Stimulated activated CD8-positive, alpha-beta memory T cell treated with anti-CD3 and anti-CD28 coated beads, Interleukin-7, amount 100 ng/mL, for 1 hour (primary cell): Measurements from ENCODE around the gene MARCKS.

Experiments
- DNase-seq, 2 donors: peaks; one replicate each; pipeline ENCODE4 v3.0.0-alpha.2; 2020; ENCODE audit warnings: low read depth in 2 of 2

The MARCKS gene, protein sequence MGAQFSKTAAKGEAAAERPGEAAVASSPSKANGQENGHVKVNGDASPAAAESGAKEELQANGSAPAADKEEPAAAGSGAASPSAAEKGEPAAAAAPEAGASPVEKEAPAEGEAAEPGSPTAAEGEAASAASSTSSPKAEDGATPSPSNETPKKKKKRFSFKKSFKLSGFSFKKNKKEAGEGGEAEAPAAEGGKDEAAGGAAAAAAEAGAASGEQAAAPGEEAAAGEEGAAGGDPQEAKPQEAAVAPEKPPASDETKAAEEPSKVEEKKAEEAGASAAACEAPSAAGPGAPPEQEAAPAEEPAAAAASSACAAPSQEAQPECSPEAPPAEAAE

DNA sequence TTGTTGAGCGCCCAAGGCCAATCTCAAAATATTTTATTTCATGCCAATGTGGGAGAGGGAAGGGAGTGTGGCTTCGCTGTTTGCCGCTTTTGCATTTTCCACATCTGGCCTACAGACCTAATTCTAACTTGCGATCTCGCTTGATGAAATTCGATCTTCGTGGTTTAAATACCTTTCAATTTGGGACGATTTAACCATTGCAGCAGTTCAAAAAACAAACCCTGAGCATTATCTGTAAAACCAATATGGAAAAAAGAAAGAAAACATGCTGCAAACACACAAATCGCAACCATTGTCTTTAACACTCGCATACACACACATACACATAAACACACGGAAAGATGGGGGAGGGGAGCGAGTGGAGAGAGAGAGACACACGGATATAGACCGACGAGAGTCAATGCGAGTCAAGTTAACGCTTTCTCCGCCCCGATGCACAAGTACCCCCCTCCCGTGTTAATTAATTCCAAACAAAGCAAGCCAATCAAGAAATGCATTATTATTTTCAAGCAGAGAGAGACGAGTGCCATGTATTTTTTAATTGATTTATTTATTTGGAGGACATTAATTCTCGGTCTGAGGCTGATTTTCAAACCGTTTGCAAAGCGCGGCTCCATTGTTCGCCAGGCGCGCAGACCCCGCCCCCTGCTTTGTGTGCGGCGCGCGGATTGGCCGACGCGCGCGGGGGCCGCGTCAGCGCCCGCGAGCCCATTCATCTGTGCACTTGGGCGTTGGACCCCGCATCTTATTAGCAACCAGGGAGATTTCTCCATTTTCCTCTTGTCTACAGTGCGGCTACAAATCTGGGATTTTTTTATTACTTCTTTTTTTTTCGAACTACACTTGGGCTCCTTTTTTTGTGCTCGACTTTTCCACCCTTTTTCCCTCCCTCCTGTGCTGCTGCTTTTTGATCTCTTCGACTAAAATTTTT, at the start of gene MARCKS:
Gene MARCKS (plus strand): TSS at position 721 of the 931 bp plus-strand sequence. CDS start 401 bp downstream, outside the sequence.
- DNase-seq, result no peak

DNA sequence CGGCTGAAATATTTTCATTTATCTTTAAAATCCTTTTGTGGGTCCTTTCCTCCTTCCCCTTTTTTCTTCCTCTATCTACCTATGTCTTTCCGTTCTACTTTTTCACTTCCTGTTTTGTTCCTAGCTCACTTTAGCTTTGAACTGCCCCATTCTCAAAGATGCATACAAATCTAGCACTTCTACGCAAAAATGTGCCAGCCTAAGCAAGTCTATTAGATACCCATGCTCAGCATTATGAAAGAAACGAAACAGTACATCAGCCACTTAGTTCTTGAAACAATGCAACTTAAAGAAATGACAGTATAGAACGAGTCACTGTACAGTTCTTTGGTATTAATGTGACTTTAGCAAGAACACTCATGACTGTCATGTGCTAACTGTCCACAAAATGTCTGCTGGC, 47.3 kb upstream of the MARCKS start:
- DNase-seq, result no peak

DNA sequence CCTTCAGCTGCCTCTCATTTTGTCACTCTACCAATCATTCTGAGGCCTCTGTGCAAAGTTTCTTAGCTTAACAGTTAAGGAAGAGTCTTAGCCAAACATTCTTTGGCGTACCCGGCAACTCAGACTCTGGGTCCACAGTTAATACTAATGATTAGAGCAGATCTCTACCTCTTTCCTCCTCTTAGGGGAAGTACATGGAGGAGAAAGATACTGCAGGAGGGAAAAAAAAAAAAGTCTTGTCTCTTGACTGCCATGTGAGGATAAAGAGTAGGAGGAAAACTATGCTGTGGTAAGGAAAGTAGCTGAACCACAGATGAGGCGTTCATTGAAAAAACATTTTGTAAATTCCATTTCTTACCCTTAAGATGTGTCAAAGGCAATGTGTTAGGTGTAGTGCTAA, 44.0 kb upstream of the MARCKS start:
- DNase-seq, result no peak

DNA sequence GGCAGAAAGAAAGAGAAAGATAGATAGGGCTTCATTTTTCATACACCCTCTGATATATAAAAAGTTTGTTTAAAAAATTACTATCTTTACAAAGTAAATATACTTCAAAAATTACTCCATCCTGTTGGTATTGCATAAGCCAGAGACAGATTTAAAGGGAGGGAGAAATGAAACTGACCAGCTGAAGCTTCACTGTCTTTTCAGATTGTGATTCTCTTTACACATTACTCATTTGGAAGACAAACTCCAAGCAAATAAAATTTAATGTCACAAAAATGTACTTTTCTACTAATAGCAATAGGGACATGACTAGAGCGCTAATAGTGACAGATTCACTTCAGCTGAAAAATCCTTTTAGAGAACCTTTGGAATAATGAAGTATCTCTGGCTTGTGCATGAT, 38.6 kb upstream of the MARCKS start:
- no peak for DNase-seq

DNA sequence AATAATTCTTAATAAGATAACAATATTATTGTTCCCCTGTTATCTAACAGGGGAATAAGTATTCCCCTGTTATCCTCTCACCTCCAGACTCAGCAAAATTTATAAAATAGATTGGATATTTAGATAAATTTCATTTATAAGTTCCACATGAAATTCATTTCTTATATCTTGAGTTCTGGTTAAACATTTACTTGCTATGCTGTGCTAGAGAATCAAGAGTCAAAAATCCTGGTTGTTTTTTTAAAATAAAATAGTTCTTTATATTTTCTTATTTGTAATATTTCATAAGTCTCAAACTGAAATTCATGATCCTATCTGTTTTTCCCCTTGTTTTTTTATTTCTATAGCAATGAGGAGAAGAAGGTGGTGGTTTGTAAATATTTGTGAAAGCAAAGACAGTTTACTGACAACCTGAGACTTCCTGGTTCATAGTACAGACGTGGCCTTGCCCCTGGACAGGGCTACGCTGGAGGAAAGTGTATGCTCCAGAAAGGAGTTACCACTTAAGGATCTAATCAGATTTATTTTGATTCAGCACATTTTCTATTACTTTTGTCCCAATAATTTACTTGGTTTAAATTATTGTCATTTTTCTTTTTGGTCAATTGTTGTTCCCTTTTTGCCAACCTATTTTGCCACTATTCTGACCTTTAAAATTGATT, 37.8 kb upstream of the MARCKS start:
- no peak for DNase-seq

DNA sequence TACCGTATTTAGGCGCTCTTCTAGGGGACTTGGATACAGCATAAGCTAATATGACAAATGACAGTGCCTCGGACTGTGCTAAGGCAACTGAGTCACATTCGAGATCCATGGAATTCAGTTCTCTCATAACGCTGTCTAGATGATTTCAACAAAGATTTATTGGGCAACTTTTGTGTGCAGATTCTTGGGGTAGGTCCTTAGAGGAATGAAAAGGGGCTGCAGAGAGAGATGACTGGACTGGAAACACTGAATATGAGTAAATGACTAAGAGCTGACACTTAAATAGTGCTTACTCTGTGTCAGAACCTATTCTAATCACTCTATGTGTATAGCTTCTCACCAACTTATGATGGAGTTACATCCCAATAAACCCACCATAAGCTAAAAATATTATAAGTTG, 36.4 kb upstream of the MARCKS start:
- no peak for DNase-seq

DNA sequence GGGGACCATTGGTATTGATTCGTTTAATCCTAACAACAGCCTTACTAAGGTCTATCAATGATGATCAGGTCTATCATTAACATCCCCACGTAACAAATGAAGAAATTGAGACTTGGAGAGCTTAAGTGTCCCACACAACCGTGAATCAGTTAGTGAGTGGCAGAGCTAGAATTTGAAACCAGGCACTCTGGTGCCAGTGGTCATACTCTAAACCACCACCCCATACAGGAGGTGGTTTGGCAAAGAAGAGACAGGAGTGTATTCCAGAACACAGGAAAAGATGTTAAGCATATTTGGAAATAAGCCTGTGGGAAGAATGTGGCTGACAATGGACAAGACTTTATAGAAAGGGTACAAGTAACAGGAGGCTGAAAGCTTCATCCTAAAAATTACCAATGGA, 35.7 kb upstream of the MARCKS start:
- DNase-seq, result no peak

DNA sequence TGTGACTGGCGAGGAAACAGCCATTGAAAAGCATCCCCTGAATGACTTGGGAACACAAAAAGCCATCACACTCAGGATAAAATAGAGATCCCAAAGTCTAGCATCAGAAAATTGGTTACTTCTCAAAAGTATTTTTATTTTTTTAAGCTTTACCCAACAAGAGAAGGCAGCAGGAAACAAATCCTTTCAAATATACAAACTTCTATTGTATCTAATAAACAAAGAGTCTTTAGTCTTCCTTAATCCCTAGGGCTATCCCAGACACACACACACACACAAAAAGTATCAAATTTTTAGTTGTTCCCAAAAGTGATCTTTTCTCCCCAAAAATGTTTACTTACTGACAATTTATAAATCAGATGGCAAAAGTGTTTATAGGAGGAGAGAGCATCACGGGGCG, 33.2 kb upstream of the MARCKS start:
- DNase-seq, result no peak

DNA sequence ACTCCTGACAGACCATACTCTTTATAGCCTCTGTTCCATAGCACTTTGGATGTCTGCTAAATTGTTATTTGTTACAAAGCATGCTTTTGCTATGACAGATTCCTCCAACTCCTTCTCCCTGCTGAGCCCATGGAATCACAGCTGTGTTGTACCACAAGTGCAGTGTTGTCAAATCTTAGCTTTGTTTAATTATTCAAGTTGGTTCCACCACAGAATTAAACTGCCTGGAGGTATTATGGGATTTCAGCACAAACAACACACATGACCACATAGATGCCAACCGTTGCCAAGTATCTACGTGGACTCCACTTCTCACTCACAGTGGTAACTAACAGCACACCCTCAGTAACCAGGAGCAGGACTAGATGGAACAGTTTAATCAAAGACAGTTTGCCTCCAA, 32.7 kb upstream of the MARCKS start:
- DNase-seq, result no peak

DNA sequence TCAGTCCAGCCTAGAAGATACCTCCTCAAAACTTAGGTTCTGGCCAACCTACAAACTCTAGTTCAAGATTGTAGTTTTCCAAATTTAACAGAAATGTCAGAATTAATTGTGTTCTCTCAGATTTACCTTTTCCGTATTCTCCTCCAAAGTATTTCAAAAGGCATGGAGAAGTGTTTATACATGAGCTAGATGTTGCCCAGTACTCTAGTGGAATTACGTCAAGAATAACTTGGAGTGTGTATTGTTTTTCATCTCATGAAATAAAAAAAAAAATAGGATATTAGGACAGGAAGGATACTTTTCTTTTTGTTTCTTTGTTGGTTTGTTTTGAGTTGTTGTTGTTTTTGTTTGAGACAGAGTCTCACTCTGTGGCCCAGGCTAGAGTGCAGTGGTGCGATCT, 32.3 kb upstream of the MARCKS start:
- DNase-seq, result no peak

DNA sequence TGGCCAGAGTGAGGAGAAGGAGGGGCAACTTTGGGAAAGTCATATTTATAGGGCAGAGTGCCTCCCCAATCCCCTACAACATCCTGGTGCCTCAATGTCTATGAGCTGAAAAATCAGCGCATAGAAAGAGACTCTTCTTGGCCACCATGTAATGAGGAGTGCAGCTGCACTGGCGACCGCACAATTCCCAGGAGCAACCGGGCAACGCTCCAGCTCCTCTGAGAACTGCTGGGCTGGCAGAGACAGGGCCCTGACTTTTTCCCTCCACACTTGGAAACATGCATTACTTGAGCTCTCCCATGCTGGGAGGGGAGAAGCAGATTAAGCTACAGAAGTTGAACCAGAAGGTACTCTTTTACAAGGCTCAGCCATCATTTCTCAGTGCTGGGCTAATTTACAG, 31.4 kb upstream of the MARCKS start:
- DNase-seq, result no peak

DNA sequence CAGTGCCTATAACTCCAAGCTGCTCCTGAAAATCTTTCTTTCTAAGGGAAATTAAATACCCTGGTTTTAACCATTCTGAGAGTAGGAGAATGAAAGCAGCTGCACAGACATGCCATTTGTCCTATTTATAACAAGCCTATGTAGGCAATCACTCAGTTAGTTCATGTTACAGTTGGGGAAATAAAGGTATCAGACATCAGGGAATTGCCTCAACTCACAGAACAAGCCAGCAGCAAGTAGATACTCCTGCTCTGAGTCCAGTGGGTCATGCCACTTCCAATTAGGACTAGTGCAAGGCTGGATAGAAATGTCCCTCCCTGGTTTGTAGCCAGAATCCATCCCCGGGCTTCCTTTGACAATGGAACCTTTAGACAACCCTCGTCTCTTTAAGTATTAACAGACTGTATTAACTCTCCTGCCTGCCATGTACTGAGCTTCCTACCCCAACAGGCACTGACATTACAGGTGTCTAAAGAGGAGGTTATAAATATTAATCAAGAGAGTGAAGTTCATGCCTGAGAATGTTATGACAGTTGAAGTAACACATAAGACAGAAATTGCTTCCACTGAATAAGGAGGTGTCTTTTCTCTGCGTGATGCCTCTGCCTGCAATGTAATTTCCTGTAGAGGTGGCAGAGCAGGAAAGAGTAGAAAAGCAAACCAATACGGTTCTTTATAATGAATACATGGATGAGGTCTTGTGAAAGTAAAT, 28.0 kb upstream of the MARCKS start:
- DNase-seq, result no peak

DNA sequence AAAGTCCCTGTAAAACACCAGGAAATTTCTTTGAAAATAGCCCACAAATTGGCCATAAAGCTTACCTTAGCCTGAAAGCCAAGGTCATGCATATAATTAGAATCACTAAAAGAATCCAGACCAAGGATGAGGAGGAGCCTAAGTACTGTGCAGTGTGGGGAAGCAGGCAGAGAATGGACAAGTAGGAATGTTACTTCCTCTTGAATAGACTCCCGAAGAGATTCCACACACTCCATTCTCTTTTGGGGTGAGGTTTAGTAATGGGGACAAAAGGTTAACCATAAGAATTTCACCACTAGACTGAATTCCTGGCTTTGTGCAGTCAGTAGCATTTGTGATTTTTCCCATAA, 27.5 kb upstream of the MARCKS start:
- DNase-seq, result no peak

DNA sequence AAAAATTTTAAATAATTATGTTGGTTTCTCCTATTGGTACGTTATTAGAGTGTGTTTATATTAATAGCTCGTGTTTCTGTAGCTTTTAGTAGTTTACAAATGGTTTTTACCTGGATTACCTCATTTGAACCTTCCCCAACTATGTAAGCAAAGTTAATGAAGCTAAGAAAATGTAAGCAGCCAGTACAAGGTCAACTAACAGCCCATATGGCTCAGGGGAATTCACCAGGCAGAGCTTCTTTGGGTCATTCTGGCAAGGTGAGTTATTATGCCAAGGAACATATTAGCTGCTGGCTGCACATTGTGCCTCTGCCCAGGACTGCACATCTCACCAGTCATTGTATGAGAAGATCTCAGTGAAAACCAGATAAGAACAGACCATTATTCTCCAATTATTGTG, 27.0 kb upstream of the MARCKS start:
- DNase-seq, result no peak

DNA sequence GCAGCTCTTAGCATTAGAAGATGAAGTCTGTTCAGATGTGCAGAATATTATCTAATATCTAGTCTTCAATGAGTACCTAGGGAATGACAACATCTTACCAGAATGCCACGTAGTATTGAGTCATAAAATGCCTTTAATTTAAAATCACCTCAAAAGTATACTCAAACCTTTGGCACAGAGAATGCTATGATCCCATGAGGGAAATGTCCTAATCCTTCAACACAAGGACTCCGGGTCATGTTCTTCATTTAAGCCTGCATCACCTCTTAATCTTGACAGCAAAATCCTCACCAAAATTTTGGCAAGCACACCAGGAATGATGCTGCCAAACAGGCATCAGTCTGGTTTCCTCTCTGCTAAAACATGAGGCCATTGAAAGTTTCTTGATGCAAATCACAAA, 23.6 kb upstream of the MARCKS start:
- DNase-seq, result no peak

DNA sequence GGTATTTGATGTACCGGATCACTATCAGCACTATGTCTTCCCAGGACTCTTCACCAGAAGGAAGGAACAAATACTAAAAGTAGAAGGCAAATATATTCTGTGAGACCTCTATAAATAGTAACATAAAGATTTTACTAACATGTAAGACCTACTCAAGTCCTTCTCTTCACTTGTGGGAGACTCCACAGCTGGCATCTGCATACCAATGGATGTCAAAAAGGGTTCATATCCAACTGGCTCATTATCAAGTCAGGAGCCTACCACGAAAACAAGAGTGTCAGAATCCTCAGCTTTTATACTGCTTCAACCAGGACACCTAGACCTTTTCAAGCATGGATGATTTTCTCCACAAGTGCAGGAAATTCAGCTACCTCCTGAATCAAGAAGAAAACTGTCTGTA, 20.0 kb upstream of the MARCKS start:
- no peak for DNase-seq

DNA sequence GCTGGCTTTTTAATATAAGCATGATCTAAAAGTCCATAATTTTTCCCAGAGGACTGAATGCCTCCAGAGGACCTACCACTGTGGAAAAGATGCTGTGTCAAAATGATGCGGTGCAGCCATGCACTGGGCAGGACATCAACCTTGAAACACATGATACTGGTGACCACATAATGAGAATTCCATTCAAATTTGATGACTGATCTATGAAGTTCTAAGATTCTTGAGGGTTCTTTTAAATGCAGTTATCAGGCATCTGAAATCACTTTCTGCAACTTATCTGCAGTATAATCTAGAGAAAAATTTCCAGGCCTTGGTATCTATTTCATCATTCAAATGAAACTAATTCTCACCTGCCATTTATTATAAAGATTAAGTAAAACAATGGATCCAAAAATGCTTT, 15.0 kb upstream of the MARCKS start:
- no peak for DNase-seq

DNA sequence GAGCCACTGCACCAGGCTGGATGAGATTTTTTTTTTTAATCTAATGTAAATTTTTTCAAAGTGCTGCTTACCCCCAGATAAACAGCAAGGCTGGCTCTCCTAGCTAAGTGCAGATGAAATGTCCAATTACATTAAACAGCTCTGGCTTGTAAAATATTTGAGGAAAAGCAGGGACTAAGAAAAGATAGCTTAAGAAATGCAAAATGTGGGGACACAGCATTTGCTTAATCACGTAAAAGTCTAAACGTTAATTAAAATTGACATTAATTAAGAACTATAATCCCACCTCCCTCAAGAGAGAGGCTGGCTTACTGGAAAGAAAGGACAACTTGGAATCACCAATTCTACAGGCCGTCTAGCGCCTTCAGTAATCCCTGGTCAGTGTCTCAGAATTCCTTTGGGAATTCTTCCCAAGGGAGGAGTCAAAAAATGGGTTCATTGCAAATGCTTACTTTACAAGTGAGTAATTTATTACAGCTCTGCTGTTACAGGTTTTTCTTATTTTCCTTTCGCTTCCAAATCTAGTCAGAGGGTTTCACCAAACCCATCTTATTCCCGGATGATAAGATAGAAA, 13.6 kb upstream of the MARCKS start:
- no peak for DNase-seq

DNA sequence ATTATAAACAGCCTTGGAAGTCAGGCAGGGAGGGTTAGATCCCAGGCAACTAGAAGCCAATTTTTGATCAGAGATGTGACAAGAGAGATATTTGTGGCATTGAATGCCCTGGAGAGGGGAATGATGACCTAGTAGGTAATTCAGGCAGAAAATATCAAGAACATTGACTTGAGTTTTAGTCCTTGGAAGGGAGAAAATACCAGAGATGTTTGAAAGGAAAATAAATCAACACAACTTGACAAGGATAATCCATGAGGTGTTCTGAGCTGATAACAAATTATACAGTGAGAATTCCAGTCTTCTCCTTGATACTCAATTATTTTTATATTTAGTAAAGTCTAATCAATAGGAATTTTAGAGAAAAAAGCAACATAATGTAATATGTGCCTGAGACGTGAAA, 10.6 kb upstream of the MARCKS start:
- no peak for DNase-seq

DNA sequence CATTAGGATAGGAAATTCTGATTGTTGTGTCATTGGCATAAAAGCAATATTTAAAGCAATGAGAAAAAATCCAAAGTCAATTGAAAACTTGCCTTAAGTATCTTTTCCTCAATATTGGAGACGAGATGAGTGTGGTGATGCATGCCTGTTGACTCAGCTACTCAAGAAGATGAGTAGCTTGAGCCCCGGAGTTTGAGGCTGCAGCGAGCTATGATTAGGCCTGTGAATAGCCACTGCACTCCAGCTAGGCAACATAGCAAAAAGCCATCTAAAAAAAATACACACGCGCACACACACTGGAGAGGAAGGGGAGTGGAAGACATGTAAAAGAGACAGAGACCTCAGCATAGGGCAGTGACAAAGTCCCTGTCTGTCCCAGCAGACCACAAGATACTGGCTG, 9.7 kb upstream of the MARCKS start:
- DNase-seq, result no peak

DNA sequence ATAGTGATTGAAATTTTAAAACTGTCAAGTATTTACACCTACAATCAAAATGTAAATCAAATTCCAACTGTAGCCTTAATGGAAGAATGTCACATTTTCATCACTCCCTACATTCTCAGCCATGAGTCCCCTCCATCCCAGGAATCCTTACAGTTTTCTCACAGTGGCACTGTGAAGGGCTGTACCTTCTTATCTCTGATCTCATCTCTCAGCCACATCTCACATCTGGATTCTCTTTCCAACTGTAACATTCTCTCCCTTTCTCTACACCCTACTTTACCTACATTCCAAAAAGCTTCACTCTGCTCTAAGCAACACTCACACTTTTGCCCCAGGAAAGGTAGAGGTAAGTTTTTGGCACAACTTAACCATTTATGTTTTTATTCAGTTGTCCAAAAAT, 8.9 kb upstream of the MARCKS start:
- DNase-seq, result no peak

DNA sequence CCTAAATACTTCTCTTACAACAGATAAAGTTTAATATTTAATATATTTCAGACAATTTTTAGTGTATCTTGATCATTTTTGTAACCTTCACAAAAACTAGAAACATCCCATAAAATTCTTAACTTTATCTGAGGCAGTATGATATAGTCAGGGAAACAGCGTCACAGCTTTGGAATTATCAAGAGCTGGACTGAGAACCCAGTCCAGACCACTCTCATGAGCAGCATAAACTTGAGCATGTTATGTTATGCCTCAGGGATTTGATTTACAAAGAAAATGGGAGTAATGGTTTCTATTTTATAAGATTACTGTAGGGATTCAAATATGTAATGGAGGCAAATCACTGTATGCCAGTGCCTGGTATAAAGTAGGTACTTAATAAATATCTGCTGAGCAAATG, 8.3 kb upstream of the MARCKS start:
- DNase-seq, result no peak
